IPS-NIHi11 (cell line): Measurements from ENCODE around the gene NAP1L1.
A peak's percentile ranks its signal among the peaks of the same experiment; 100 is the strongest.

Experiments used
- DNase-seq: peaks from one replicate; pipeline ENCODE4 v3.0.0; 2012; ENCODE audit warnings: mixed read lengths, low spot score

NAP1L1 gene

DNA sequence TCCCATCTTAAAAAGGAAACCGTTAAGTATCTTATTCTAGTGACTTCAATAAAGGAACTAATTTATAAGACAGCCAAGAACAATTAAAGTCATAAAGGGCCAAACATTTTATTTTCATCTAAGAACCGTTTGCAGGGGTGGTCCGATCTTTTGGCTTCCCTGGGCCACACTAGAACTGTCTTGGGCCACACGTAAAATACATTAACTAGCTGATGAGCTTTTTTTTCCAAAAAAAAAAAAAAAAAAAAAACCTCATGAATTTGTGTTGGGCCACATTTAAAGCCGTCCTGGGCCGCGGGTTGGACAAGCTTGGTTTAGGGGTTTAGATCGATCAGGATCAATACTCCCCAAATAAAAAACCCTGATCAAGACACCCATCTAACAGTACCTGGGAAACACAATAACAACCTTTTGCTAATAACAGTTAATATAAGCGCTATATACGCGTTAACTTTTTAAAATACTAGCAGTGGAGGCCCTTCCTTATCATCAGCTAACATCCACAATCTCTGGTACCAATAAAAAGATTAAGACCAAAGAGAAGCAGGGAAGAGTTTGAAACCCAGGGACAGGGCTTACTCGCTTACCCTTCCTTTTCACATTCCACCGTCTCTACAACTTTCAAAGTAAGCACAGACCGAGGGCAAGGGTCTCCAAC is 1.1 kb downstream of the NAP1L1 start:
- no peak for DNase-seq

DNA sequence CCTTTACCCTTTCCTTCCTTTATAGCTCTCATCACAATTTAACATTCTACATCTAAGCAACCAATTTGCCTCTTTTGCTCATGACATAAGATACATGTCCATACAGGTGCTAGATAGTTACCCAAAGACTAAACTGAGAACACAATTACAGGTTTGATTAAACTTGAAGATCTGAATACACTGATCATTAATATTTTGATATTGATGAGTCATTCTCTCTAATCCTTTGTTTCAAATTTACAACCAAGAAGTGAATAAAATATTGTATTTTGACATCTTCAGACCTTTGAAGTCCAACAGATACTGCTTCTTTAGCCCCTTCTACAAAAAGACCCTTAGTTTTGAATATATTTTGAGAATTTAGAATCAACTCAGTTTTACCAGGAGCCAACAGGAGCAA is 2.6 kb downstream of the NAP1L1 start:
- DNase-seq, result no peak

GRCh38 chr12:76080729-76081415 is 3.6 kb downstream of the NAP1L1 start:
- DNase-seq, result peak; percentile 14

DNA sequence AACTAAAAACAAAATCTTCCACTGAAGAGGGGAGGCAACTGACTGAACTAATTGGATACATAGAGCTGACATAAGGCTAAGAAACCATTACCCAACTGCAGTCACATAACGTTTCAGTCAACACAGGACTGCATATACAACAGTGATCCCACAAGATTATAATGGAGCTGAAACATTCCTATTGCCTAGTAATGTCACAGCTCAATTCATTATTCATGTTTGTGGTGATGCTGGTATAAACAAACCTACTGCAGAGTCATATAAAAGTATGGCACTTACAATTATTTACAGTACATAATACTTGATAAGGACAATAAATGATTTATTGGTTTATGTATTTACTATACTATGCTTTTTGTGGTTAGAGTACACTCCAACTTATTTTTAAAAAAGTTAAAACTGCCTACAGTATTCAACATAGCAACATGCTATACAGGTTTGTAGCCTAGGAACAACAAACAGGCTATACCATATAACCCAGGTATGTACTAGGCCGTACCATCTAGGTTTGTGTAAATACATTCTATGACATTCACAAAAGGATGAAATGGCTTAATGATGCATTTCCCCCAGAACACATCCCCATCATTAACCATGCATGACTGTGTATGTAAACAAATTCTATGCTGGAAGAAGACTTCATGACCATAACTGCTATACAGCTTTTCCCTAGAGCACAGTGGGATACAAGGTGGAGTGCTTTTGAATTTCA is 4.3 kb downstream of the NAP1L1 start:
- DNase-seq, result no peak

- no peak for DNase-seq
Measured at GRCh38 chr12:76078748-76079147, 5.7 kb downstream of the NAP1L1 start.

DNA sequence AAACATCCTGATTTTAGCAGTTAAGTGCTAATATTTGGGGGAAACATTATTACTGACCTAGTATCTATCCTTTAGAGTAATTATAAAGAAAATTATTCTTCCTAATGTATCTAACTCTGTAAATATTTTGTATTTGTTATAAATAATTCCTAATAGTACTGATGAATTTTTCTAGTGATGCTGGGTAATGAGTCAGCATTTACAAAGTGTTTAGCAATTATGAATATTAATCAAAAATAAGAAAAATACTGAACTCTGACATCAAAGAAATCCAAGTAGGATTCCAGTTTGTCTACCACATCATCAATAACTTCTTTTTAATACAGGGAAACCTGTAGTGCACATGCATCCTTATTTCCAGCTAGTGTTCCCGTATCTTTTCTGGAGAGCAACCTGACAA is 9.0 kb downstream of the NAP1L1 start:
- DNase-seq, result no peak

- DNase-seq, result no peak
Measured at GRCh38 chr12:76074701-76075336, 9.7 kb downstream of the NAP1L1 start.

- DNase-seq, result no peak
Measured at GRCh38 chr12:76073561-76073960, 10.9 kb downstream of the NAP1L1 start.

- no peak for DNase-seq
Measured at GRCh38 chr12:76072568-76072967, 11.9 kb downstream of the NAP1L1 start.

DNA sequence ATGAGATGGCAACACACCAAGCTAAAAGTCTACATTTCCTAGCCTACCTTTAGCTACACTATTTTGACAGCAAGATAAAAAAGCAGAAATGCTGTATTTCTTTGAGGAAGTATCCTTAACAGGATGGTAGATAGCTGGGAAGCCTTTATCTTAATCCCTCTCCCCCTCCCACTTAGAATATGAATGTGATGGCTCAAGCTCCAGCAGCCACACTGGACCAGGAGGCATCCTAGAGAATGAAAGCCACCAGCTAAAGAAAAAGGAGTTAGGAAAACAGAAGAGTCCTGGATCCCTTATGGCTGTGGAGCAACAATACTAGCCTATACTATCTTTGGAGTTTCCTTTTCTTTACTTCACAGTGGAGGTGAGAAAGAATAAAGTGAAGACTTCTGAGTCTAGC is 15.1 kb downstream of the NAP1L1 start:
- DNase-seq, result no peak

DNA sequence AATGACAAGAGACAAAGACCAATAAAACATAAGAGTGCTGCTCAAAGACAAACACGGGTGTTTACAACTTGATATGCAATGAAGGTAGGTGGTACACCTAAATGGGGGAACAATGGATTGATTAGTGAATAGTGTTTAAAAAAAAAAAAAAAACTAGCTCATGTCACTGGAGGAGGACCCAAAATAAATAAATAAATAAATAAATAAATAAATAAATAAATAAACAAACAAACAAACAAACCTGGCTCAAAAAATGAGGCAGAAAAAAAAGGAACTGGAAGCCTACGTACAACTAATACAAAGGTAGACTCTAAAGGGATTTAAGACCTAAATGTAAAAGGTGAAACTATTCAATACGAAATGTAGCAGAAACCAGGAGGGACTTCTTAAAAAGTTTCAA is 18.6 kb downstream of the NAP1L1 start:
- no peak for DNase-seq

GRCh38 chr12:76064904-76065303 is 19.6 kb downstream of the NAP1L1 start:
- DNase-seq, result no peak

DNA sequence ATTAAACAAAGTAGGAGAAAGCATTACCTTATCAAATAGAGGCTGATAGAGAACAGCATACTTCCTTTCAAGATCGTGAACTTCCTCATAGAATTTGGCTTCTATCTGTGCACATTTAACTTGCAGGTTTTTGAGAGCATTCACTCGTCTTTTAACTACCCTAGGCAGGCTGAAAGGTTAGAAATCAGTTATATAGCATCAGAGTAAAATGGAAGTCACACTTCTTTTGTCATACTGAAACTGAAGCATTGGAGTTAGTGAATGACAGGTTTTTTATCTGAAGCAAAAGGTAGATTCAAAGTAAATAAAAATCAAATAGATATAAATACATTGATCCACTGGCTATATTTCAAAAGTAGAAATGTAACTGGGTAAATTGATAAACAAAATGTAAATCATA is 24.4 kb downstream of the NAP1L1 start:
- no peak for DNase-seq

DNA sequence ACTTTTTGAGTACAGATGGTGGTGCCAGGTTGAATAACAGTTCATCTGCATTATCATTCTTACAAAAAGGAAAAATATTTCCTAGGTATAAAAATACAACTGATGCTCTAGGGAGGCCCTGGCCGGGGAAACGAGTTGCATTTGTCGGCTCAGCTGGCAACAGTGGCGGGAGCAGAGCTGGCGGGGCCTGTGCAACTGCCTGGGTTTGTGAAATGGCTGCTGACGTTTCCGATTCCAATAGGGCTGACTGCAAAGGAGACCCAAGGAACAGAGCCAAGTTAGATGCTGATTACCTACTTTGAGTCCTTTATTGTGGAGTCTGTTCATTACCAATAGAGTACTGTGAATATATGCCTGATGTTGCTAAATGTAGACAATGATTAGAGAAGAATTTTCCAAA is 27.2 kb downstream of the NAP1L1 start:
- no peak for DNase-seq

DNA sequence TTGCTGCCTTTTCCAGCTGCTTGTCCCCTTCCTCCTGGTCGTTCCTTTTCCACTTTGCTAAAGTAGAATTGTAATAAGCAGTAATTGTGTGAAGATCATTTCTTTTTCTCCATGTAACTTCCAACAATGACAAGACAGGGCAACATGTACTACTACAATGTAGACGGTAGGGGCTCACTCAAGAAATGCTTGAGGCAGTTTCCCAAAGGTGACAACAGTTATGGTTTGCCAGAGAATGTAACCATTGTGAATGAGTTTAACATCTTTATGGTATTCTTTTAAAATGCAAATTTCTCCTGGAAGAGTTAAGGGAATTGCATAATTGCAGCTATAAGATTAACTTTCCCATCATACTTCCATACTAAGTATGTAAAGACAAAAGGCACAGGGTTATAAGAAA is 29.1 kb downstream of the NAP1L1 start:
- no peak for DNase-seq

- no peak for DNase-seq
Measured at GRCh38 chr12:76049575-76050251, 34.8 kb downstream of the NAP1L1 start.

GRCh38 chr12:76047742-76048141 is 36.7 kb downstream of the NAP1L1 start:
- DNase-seq, result no peak

DNA sequence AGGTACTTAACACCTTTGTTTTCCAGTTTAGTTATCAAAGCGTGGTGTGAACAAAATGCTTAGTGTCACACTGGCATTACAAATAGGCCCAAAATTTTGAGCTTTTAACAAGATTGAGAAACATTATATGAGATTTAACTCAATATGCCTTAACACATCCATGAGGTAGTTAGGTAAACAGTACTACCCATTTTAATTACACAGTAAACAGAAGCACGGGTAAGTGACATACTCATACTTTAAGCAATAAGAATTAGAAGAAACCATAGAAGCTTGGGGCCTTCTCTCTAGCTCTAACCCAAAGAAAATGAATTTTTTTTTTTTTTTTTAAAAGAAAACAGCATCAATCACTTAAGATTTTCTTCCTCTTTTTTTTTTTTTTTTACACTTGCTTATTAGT is 37.4 kb downstream of the NAP1L1 start:
- DNase-seq, result no peak

DNA sequence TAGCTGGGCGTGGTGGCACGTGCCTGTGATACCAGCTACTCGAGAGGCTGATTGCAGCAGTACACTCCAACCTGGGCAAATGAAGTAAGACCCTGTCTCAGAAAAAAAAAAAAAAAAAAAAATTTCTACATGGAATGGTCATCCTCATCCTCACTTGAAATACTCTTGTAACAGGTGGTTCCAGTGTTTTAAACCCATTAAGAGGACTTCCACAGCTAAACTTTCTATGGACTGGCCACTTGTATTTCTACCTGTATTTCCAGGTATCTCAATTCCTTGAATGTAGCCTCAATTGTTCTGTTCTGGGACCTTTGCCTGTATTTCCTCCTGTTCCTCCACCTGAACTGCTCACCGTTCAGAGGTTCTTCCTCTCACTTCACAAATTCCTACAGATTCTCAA is 41.1 kb downstream of the NAP1L1 start:
- no peak for DNase-seq

DNA sequence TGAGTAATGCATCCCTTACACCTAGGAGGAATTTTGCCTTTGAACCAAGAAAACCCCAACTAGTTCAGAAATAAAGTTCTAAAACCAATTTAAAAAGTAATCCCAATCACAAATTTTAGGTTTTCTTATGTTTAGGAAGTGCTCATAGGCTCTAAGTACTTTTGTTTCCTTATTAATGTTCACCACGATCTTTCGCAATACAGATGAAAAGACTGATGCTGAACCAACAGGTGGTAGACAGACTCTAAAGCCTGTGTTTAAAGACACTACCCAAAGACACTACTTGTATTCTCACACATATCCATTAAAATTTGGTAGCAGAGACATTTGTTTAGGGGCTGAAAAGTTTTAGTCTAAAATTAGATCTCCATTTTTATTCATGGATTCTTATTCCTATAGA is 42.3 kb downstream of the NAP1L1 start:
- no peak for DNase-seq

DNA sequence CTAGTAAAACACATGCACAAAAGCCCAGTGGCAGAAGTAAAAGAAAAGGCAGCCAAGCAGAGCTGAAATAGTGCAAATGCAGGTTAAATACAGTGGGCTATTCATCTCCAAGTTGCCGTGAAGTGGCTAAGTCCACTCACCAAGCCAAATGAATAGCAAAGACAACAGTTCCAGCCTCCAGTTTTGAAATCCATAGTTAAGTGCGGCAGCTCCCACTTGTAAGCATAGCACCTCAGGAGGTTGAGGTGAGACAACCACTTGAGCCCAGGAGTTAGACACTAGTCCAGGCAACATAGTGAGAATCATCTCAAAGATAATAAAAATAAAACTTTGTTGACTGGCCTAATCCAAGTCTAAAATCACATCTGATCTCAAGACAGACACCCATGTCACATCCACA is 43.1 kb downstream of the NAP1L1 start:
- DNase-seq, result no peak

- DNase-seq, result no peak
Measured at GRCh38 chr12:76040461-76040860, 44.0 kb downstream of the NAP1L1 start.
